Keratinocyte (primary cell): ENCODE measurements around the gene FNDC11. TPM values are rescaled to one million over a fixed set of nuclear protein-coding genes. Genes with fewer than 3 reads are reported as not detected.

Experiments used
- DNase-seq: peaks from one replicate; pipeline ENCODE4 v3.0.0-alpha.2; 2011; ENCODE audit warnings: low read depth, missing footprints, low spot score
- FAIRE-seq: peaks from 2 replicates; lab custom pipeline; 2011; peaks lifted over from hg19 to GRCh38; lab: Jason Lieb, UNC
- H2AFZ ChIP-seq: 2 replicates; pipeline ENCODE4 v1.6.0; 2012; ENCODE audit warnings: low read length, control low read depth, inconsistent platforms; ENCODE audit not compliant: control insufficient read depth
- H3K27ac ChIP-seq: 2 replicates; pipeline ENCODE4 v1.5.1; 2011; ENCODE audit warnings: low read length; ENCODE audit not compliant: control insufficient read depth, insufficient read depth
- H3K27me3 ChIP-seq: 3 replicates; pipeline ENCODE4 v1.6.0; 2011; ENCODE audit warnings: low read length; ENCODE audit not compliant: control insufficient read depth, insufficient read depth; ENCODE audit errors: extremely low read depth
- H3K36me3 ChIP-seq, 2 experiments: 2 replicates in 1 of 2; 3 replicates in 1 of 2; pipeline ENCODE4 v1.5.1; 2011; ENCODE audit warnings: low read length in 2 of 2, mild to moderate bottlenecking in 1 of 2; ENCODE audit not compliant: control insufficient read depth in 2 of 2, insufficient read depth in 2 of 2; ENCODE audit errors: extremely low read depth in 1 of 2
- H3K4me1 ChIP-seq: 3 replicates; pipeline ENCODE4 v1.5.1; 2011; ENCODE audit warnings: low read length; ENCODE audit not compliant: control insufficient read depth, insufficient read depth; ENCODE audit errors: extremely low read depth
- H3K4me2 ChIP-seq: 3 replicates; pipeline ENCODE4 v1.6.0; 2011; ENCODE audit warnings: low read depth, low read length; ENCODE audit not compliant: control insufficient read depth, insufficient read depth; ENCODE audit errors: extremely low read depth
- H3K4me3 ChIP-seq, 3 experiments: fragments of 200-600 bp in 1 of 3; sonication (generic) in 1 of 3; 2 replicates in 2 of 3; 3 replicates in 1 of 3; pipeline ENCODE4 v1.5.1; 2011 to 2016; ENCODE audit warnings: low read length in 3 of 3, mild to moderate bottlenecking in 3 of 3, control low read depth in 2 of 3, inconsistent platforms in 1 of 3, low read depth in 1 of 3, mixed read lengths in 1 of 3, mixed run types in 1 of 3, moderate library complexity in 1 of 3; ENCODE audit not compliant: control insufficient read depth in 2 of 3, insufficient read depth in 2 of 3; ENCODE audit errors: extremely low read depth in 1 of 3
- H3K79me2 ChIP-seq: 2 replicates; pipeline ENCODE4 v1.6.0; 2012; ENCODE audit warnings: low read length; ENCODE audit not compliant: control insufficient read depth, insufficient read depth
- H3K9ac ChIP-seq: 3 replicates; pipeline ENCODE4 v1.6.0; 2011; ENCODE audit warnings: low read length; ENCODE audit not compliant: control insufficient read depth, insufficient read depth; ENCODE audit errors: extremely low read depth
- H3K9me1 ChIP-seq: 3 replicates; pipeline ENCODE4 v1.6.0; 2011; ENCODE audit warnings: low read length; ENCODE audit not compliant: control insufficient read depth, insufficient read depth; ENCODE audit errors: extremely low read depth
- H3K9me3 ChIP-seq: 2 replicates; pipeline ENCODE4 v1.5.1; 2012; ENCODE audit warnings: low read depth, low read length; ENCODE audit not compliant: control insufficient read depth
- H4K20me1 ChIP-seq: 3 replicates; pipeline ENCODE4 v1.6.0; 2011; ENCODE audit warnings: low read length; ENCODE audit not compliant: control insufficient read depth, insufficient read depth; ENCODE audit errors: extremely low read depth
- EZH2 ChIP-seq: IDR thresholded peaks from one replicate; pipeline ENCODE4 v1.6.1; 2012; ENCODE audit warnings: inconsistent platforms, mild to moderate bottlenecking, low read length, moderate library complexity
- dilution Hi-C: fragments of 300-500 bp; cut with MboI; formaldehyde crosslinking; loops from one replicate; pipeline ENCODE4 v1.7.0; 2020; ENCODE audit warnings: low sequenced_read_pairs; ENCODE audit not compliant: extremely low pct_ligation_motif_present
- polyA plus RNA-seq, 5 experiments: library from polyadenylated mRNA; depleted of rRNA in 3 of 5; stranded (reverse) in 3 of 5; stranded (forward) in 1 of 5; unstranded in 1 of 5; fragments of >200 nt; gene quantifications; 1 replicate in 1 of 5; 2 replicates in 3 of 5; 3 replicates in 1 of 5; pipeline versions ENCODE4 v1.2.1 to v1.2.3, GENCODE V29; 2011 to 2012; ENCODE audit warnings: missing spikeins in 2 of 5, low read depth in 1 of 5, low replicate concordance in 1 of 5
- TF ChIP-seq, protein P1 (sequence below), 3 experiments: IDR thresholded peaks in 1 of 3; conservative IDR thresholded peaks in 1 of 3; optimal IDR thresholded peaks in 1 of 3; 2 replicates in 2 of 3; 3 replicates in 1 of 3; pipeline versions ENCODE3 to v1.5.1; 2011; ENCODE audit warnings: low read length in 3 of 3, mild to moderate bottlenecking in 3 of 3, moderate library complexity in 2 of 3, control low read depth in 1 of 3, inconsistent platforms in 1 of 3; ENCODE audit not compliant: insufficient read depth in 2 of 3; ENCODE audit errors: extremely low read depth in 1 of 3

Gene FNDC11
- polyA plus RNA-seq, 1 donor (not counting 4 experiments of a cell fraction or from before 2014, with no cell fraction given) = 0.55 TPM

DNA sequence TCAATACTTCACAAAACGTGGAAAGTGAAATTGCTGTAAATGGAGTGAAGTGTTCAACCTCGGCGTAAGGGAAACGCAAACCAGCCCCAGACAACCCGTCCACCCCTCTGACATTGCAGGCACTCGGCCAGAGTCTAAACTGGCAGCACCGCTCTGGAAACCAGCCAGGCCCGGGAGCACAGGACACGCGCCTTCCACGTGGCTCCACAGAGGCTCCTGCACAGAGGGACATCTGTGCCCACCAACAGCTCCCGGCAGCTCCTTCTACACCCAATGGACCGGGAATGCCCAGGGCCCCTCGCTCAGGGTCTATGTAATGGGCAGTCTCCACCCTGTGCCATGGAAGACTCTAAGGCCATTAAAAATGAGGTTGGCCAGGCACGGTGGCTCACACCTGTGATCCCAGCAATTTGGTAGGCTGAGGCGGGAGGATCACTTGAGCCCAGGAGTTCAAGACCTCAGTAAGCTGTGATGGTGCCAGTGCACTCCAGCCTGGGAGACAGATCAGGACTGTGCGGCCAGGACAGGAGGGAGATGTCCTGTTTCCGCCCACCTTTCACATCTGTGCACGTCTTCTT lies 23.4 kb downstream of the FNDC11 start:
- Histone ChIP-seq H3K9me3 (no peaks in the 10 kb centered on the region), H3K27ac (no peak overlapping the region), H3K36me3 (peaks cover 0 to 3% of the 10 kb centered on the region in 2 experiments), H2AFZ (no peak overlapping the region), H3K4me2 (no peak overlapping the region), H4K20me1 (no peaks in the 10 kb centered on the region), H3K4me3 (no peak overlapping the region), H3K9ac (no peak overlapping the region), H3K9me1 (no peaks in the 10 kb centered on the region), H3K27me3 (no peaks in the 10 kb centered on the region), H3K4me1 (peaks cover 15% of the 10 kb centered on the region), H3K79me2 (peaks cover 14% of the 10 kb centered on the region)
- DNase-seq = no peak
- dilution Hi-C loops = no loop called here
- no peak for FAIRE-seq
- no peak for TF ChIP-seq EZH2
- TF ChIP-seq, protein P1, sequence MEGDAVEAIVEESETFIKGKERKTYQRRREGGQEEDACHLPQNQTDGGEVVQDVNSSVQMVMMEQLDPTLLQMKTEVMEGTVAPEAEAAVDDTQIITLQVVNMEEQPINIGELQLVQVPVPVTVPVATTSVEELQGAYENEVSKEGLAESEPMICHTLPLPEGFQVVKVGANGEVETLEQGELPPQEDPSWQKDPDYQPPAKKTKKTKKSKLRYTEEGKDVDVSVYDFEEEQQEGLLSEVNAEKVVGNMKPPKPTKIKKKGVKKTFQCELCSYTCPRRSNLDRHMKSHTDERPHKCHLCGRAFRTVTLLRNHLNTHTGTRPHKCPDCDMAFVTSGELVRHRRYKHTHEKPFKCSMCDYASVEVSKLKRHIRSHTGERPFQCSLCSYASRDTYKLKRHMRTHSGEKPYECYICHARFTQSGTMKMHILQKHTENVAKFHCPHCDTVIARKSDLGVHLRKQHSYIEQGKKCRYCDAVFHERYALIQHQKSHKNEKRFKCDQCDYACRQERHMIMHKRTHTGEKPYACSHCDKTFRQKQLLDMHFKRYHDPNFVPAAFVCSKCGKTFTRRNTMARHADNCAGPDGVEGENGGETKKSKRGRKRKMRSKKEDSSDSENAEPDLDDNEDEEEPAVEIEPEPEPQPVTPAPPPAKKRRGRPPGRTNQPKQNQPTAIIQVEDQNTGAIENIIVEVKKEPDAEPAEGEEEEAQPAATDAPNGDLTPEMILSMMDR (optimal IDR thresholded peaks at IDR 0.05 in 1 of 3, IDR thresholded peaks at IDR 0.05 in 1 of 3, conservative IDR thresholded peaks at IDR 0.05 in 1 of 3; ENCODE audit: extremely low read depth in 1 of 3, insufficient read depth in 2 of 3, low read length in 3 of 3) = no peak

DNA sequence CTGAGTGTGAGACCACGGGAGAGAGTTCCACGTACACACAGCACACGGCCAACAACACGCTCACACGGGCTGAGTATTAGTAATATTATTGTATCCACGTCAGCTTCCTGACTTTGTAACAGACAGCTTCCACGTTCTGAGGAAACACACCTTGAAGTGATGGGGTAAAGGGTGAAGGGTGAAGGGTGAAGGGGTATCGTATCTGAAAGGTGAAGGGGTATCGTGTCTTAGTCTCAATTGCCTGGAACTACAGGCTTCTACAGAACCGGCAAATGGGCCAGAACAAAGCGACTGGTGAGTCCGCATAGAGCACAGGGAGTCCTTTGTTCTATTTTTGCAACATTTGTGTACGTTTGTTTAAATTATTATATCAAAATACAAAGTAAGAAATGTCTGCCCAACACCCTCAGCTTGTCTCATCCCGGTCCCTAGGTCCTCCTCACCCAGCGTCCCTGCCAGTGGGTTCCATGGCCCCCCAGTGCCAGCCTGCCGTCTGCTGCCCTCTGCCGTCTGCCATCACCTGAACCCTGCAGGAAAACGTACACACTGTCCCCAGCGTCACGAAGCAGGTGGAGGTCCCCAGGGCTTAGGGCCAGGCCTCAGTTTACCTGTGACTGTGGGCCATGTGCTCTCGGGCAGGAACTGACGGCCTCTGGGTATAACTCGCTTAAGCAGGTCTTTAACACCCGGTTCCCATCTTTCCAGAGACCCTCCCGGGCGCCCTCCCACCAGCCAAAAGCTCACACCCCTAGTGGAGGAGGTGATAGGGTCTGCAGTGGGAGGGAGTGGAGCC lies 24.5 kb downstream of the FNDC11 start:
- Histone ChIP-seq H3K79me2 (peaks cover 4% of the 10 kb centered on the region), H3K9me1 (no peaks in the 10 kb centered on the region), H3K36me3 (no peaks in the 10 kb centered on the region), H3K9ac (no peak overlapping the region), H2AFZ (no peak overlapping the region), H3K4me1 (peaks cover 9% of the 10 kb centered on the region), H3K4me3 (no peak overlapping the region), H3K4me2 (no peak overlapping the region), H3K27me3 (no peaks in the 10 kb centered on the region), H3K9me3 (no peaks in the 10 kb centered on the region), H4K20me1 (no peaks in the 10 kb centered on the region), H3K27ac (no peak overlapping the region)
- FAIRE-seq (no peak), DNase-seq (no peak)
- dilution Hi-C loops = no loop called here
- no peak for TF ChIP-seq EZH2
- TF ChIP-seq, protein P1 (optimal IDR thresholded peaks at IDR 0.05 in 1 of 3, IDR thresholded peaks at IDR 0.05 in 1 of 3, conservative IDR thresholded peaks at IDR 0.05 in 1 of 3; ENCODE audit: extremely low read depth in 1 of 3, insufficient read depth in 2 of 3, low read length in 3 of 3) = no peak
